ENCODE results near the gene CIITA.

Gene CIITA

DNA sequence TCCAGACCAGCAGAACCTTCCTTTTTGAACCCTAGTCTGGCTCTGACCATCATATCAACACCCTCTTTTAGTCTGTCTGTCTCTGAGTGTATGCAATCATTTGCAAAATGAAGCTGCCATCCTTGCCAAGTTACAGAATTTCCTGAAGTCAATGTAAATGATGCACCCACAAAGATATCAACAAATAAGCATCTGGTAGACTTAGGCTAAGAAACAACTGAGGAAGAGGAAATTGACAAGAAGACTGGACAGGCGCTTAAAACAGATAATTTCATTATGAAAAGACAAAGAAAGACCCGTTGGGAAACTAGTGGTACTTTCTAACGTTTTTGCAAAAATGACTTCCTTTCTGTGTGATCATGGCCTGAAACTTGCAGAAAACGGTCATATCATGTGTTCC is 24.7 kb upstream of the CIITA start:
- DNase-seq (ENCODE audit: low read depth) = no peak
- H3K4me3 ChIP-seq (ENCODE audit: low read length) = no peak overlapping the region

DNA sequence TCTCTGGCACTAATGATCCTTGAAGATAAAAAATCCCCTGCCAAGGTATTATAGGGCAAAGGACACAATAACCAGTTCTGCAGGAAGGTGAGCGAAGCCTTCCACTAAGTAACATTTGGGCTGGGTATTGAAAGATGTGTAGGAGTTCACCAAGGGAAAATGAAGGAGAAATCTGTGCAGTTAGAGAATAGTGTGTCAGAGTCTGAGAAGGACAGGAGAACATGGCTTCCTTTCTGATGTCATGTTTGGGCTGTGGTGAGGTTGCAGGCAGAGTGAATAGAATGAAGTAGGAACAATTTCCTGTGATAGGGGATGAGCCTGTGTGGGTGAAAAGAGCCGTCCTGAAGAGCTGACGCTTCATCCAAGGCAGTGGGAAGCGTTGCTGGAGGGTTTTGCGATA is 24.1 kb upstream of the CIITA start:
- H3K4me3 ChIP-seq (ENCODE audit: low read length) = no peak overlapping the region
- DNase-seq (ENCODE audit: low read depth) = peak; percentile 38
- TF ChIP-seq, protein P1, sequence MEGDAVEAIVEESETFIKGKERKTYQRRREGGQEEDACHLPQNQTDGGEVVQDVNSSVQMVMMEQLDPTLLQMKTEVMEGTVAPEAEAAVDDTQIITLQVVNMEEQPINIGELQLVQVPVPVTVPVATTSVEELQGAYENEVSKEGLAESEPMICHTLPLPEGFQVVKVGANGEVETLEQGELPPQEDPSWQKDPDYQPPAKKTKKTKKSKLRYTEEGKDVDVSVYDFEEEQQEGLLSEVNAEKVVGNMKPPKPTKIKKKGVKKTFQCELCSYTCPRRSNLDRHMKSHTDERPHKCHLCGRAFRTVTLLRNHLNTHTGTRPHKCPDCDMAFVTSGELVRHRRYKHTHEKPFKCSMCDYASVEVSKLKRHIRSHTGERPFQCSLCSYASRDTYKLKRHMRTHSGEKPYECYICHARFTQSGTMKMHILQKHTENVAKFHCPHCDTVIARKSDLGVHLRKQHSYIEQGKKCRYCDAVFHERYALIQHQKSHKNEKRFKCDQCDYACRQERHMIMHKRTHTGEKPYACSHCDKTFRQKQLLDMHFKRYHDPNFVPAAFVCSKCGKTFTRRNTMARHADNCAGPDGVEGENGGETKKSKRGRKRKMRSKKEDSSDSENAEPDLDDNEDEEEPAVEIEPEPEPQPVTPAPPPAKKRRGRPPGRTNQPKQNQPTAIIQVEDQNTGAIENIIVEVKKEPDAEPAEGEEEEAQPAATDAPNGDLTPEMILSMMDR (IDR thresholded peaks at IDR 0.05; ENCODE audit: insufficient read depth, low read depth, low read length, missing control alignments) = no peak

More for the DNA sequence above, 24.7 kb upstream of the CIITA start:
- TF ChIP-seq, protein P1 (IDR thresholded peaks at IDR 0.05; ENCODE audit: insufficient read depth, low read depth, low read length, missing control alignments) = no peak

DNA sequence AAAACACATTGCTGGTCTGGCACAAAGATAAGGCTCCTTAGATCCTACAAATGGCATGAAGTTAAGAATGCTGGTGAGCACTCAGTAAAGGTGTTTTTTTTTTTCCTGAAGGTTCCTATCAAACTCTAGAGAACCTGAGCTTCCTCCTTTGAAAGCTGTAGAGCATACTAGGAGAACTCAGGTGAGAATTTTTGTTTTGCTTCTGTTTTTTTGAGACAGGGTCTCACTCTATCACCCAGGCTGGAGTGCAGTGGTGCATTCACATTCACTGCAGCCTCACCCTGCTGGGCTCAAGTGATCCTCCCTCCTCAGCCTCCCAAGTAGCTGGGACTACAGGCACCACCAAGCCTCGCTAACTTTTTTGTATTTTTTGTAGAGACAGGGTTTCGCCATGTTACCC is 21.0 kb upstream of the CIITA start:
- DNase-seq (ENCODE audit: low read depth) = no peak
- TF ChIP-seq, protein P1 (IDR thresholded peaks at IDR 0.05; ENCODE audit: insufficient read depth, low read depth, low read length, missing control alignments) = no peak
- no peak overlapping the region for H3K4me3 ChIP-seq (ENCODE audit: low read length)

DNA sequence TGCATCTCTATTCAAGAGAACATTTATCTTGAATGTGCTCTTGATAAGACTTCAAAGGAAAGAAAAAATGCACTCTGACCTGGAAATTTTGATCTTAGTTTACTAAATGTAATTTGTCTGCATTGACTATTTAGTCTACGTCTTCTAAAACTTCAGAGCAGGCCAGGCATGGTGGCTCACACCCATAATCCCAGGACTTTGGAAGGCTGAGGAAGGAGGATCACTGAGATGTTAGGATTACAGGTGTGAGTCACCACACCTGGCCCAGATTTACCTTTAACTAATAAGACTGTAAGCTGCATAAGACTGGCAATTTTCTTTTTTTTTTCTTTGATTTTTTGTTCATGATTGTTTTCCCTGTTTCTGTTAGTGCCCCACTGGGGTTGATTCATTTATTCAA is 18.8 kb upstream of the CIITA start:
- DNase-seq (ENCODE audit: low read depth) = peak; percentile 26
- TF ChIP-seq, protein P1 (IDR thresholded peaks at IDR 0.05; ENCODE audit: insufficient read depth, low read depth, low read length, missing control alignments) = no peak
- no peak overlapping the region for H3K4me3 ChIP-seq (ENCODE audit: low read length)

DNA sequence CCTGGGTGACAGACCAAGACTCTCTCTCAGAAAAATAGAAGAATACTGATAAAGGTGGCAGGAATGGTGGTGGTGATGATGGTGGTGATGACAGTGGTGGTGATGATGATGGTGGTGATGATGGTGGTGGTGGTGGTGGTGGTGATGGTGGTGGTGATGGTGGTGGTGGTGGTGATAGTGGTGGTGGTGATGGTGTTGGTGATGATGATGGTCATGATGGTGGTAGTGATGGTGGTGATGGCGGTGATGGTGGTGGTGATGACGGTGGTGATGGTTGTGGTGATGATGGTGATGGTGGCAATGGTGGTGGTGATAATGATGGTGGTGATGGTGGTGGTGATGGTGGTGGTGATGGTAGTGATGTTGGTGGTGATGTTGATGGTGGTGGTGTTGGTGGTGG is 18.0 kb upstream of the CIITA start:
- TF ChIP-seq, protein P1 (IDR thresholded peaks at IDR 0.05; ENCODE audit: insufficient read depth, low read depth, low read length, missing control alignments) = no peak
- DNase-seq (ENCODE audit: low read depth) = no peak
- no peak overlapping the region for H3K4me3 ChIP-seq (ENCODE audit: low read length)

DNA sequence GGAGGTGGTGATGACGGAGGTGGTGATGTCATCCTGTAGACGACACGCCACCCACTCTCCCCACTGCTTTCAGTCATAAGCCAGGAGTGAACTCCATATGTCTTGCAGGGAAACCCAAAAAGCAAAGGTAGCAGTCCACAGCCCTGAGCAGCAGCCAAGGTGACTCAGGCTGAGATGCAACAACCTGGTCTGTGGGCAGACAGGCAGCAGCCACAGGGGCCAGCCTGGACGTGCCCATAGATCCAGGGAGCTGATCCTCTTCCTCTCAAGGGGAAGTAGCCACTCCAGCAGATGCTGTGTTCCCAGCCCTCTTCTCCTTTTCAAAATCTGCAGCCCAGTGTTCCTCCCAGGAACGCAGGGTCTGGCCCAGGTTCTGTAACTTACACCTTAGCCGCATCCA is 17.3 kb upstream of the CIITA start:
- TF ChIP-seq, protein P1 (IDR thresholded peaks at IDR 0.05; ENCODE audit: insufficient read depth, low read depth, low read length, missing control alignments) = no peak
- peak; percentile 93 for DNase-seq (ENCODE audit: low read depth)
- H3K4me3 ChIP-seq (ENCODE audit: low read length) = no peak overlapping the region

DNA sequence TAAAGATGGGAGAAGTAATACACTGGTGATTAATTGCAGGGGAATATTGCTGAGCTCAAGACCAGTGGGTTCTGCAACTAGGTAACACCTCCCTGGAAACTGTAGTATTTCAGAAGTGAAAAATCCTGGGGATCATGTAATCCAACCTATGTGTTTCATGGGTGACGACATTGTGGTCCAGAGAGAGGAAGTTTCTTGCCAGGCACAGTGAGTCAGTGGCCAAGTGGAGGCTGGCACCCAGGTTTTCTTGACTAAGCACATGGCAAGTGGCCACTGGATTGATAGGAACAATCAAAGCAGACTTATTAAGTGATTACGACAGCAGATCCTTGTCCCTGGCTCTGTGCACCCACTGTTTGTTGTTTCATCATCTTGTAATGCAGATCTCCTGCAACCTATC is 14.6 kb upstream of the CIITA start:
- no peak overlapping the region for H3K4me3 ChIP-seq (ENCODE audit: low read length)
- peak; percentile 99 for DNase-seq (ENCODE audit: low read depth)
- TF ChIP-seq, protein P1 (IDR thresholded peaks at IDR 0.05; ENCODE audit: insufficient read depth, low read depth, low read length, missing control alignments) = no peak
